Measurements from ENCODE around the gene PADI4.

PADI4 gene

GRCh38 chr1:17296086-17296485, 11.9 kb upstream of the PADI4 start:
- Mint-ChIP-seq H3K27me3 (peaks cover 6% of the 10 kb centered on the region), H3K36me3 (ENCODE audit: low read depth) (no peaks in the 10 kb centered on the region), H3K9me3 (peaks cover 9% of the 10 kb centered on the region), H3K4me1 (no peaks in the 10 kb centered on the region), H3K4me3 (no peak overlapping the region), H3K27ac (no peak overlapping the region)
- DNase-seq (no peak), ATAC-seq (no peak)

GRCh38 chr1:17297991-17298390, 10.0 kb upstream of the PADI4 start:
- Mint-ChIP-seq H3K9me3 (peaks cover 22% of the 10 kb centered on the region), H3K27me3 (peaks cover 7% of the 10 kb centered on the region), H3K36me3 (ENCODE audit: low read depth) (peaks cover 3% of the 10 kb centered on the region), H3K4me1 (no peaks in the 10 kb centered on the region), H3K4me3 (no peak overlapping the region), H3K27ac (no peak overlapping the region)
- DNase-seq: no peak
- ATAC-seq: no peak

GRCh38 chr1:17301767-17302166, 6.2 kb upstream of the PADI4 start:
- Mint-ChIP-seq H3K27ac (no peak overlapping the region), H3K9me3 (peaks cover 23% of the 10 kb centered on the region), H3K4me3 (no peak overlapping the region), H3K27me3 (peaks cover 11% of the 10 kb centered on the region), H3K36me3 (ENCODE audit: low read depth) (peaks cover 3% of the 10 kb centered on the region), H3K4me1 (no peaks in the 10 kb centered on the region)
- DNase-seq: no peak
- no peak for ATAC-seq

- DNase-seq (no peak), ATAC-seq (no peak)
- peaks cover 3% of the 10 kb centered on the region for H3K36me3 Mint-ChIP-seq (ENCODE audit: low read depth)
- no peak overlapping the region for H3K27ac Mint-ChIP-seq
- no peak overlapping the region for H3K4me3 Mint-ChIP-seq
- peaks cover 17% of the 10 kb centered on the region for H3K9me3 Mint-ChIP-seq
- peaks cover 13% of the 10 kb centered on the region for H3K27me3 Mint-ChIP-seq
- no peaks in the 10 kb centered on the region for H3K4me1 Mint-ChIP-seq
Observed at GRCh38 chr1:17304151-17304825, 3.7 kb upstream of the PADI4 start.

- H3K36me3 Mint-ChIP-seq (ENCODE audit: low read depth): peaks cover 3% of the 10 kb centered on the region
- peaks cover 14% of the 10 kb centered on the region for H3K9me3 Mint-ChIP-seq
- H3K27me3 Mint-ChIP-seq: peaks cover 15% of the 10 kb centered on the region
- no peak overlapping the region for H3K27ac Mint-ChIP-seq
- no peaks in the 10 kb centered on the region for H3K4me1 Mint-ChIP-seq
- no peak overlapping the region for H3K4me3 Mint-ChIP-seq
- no peak for DNase-seq
- no peak for ATAC-seq
Observed at GRCh38 chr1:17304826-17305175, 3.2 kb upstream of the PADI4 start.

- no peaks in the 10 kb centered on the region for H3K4me1 Mint-ChIP-seq
- no peak overlapping the region for H3K4me3 Mint-ChIP-seq
- no peak for ATAC-seq
- H3K9me3 Mint-ChIP-seq: peaks cover 14% of the 10 kb centered on the region
- peaks cover 20% of the 10 kb centered on the region for H3K27me3 Mint-ChIP-seq
- DNase-seq: no peak
- H3K36me3 Mint-ChIP-seq (ENCODE audit: low read depth): peaks cover 3% of the 10 kb centered on the region
- no peak overlapping the region for H3K27ac Mint-ChIP-seq
Observed at GRCh38 chr1:17305576-17306095, 2.4 kb upstream of the PADI4 start.

- no peak overlapping the region for H3K27ac Mint-ChIP-seq
- DNase-seq (no peak), ATAC-seq (no peak)
- peaks cover 3% of the 10 kb centered on the region for H3K36me3 Mint-ChIP-seq (ENCODE audit: low read depth)
- H3K9me3 Mint-ChIP-seq: peaks cover 14% of the 10 kb centered on the region
- no peaks in the 10 kb centered on the region for H3K4me1 Mint-ChIP-seq
- H3K27me3 Mint-ChIP-seq: peaks cover 20% of the 10 kb centered on the region
- no peak overlapping the region for H3K4me3 Mint-ChIP-seq
Observed at GRCh38 chr1:17306407-17306806, 1.6 kb upstream of the PADI4 start.

- Mint-ChIP-seq H3K27ac (no peak overlapping the region), H3K9me3 (peaks cover 10% of the 10 kb centered on the region), H3K36me3 (ENCODE audit: low read depth) (peaks cover 2% of the 10 kb centered on the region), H3K4me3 (no peak overlapping the region), H3K4me1 (no peaks in the 10 kb centered on the region), H3K27me3 (peaks cover 20% of the 10 kb centered on the region)
- no peak for DNase-seq
- no peak for ATAC-seq
Observed at GRCh38 chr1:17306921-17307320, 1.1 kb upstream of the PADI4 start.

GRCh38 chr1:17307329-17307728, 668 bp upstream of the PADI4 start:
- Mint-ChIP-seq H3K27me3 (peaks cover 20% of the 10 kb centered on the region), H3K9me3 (peaks cover 6% of the 10 kb centered on the region), H3K4me3 (no peak overlapping the region), H3K27ac (no peak overlapping the region), H3K4me1 (peaks cover under 1% of the 10 kb centered on the region), H3K36me3 (ENCODE audit: low read depth) (no peaks in the 10 kb centered on the region)
- DNase-seq (no peak), ATAC-seq (no peak)

GRCh38 chr1:17308593-17308992, 596 bp downstream of the PADI4 start:
- H3K36me3 Mint-ChIP-seq (ENCODE audit: low read depth): no peaks in the 10 kb centered on the region
- peaks cover 21% of the 10 kb centered on the region for H3K27me3 Mint-ChIP-seq
- ATAC-seq: no peak
- no peak for DNase-seq
- H3K9me3 Mint-ChIP-seq: no peaks in the 10 kb centered on the region
- no peak overlapping the region for H3K27ac Mint-ChIP-seq
- H3K4me1 Mint-ChIP-seq: peaks cover 3% of the 10 kb centered on the region
- H3K4me3 Mint-ChIP-seq: no peak overlapping the region

- Mint-ChIP-seq H3K4me1 (peaks cover 3% of the 10 kb centered on the region), H3K4me3 (no peak overlapping the region), H3K27ac (no peak overlapping the region), H3K9me3 (no peaks in the 10 kb centered on the region), H3K27me3 (peaks cover 21% of the 10 kb centered on the region), H3K36me3 (ENCODE audit: low read depth) (no peaks in the 10 kb centered on the region)
- DNase-seq (no peak), ATAC-seq (no peak)
Observed at GRCh38 chr1:17309426-17310067, 1.6 kb downstream of the PADI4 start.

GRCh38 chr1:17310068-17310640, 2.2 kb downstream of the PADI4 start:
- Mint-ChIP-seq H3K4me1 (peaks cover 3% of the 10 kb centered on the region), H3K27ac (no peak overlapping the region), H3K4me3 (no peak overlapping the region), H3K36me3 (ENCODE audit: low read depth) (no peaks in the 10 kb centered on the region), H3K27me3 (peaks cover 20% of the 10 kb centered on the region), H3K9me3 (no peaks in the 10 kb centered on the region)
- no peak for DNase-seq
- ATAC-seq: no peak

GRCh38 chr1:17313530-17314309, 5.7 kb downstream of the PADI4 start:
- Mint-ChIP-seq H3K27ac (no peak overlapping the region), H3K27me3 (peaks cover 16% of the 10 kb centered on the region), H3K4me1 (peaks cover 3% of the 10 kb centered on the region), H3K4me3 (no peak overlapping the region), H3K36me3 (ENCODE audit: low read depth) (no peaks in the 10 kb centered on the region), H3K9me3 (no peaks in the 10 kb centered on the region)
- DNase-seq: no peak
- no peak for ATAC-seq

- no peaks in the 10 kb centered on the region for H3K9me3 Mint-ChIP-seq
- DNase-seq (no peak), ATAC-seq (no peak)
- no peaks in the 10 kb centered on the region for H3K36me3 Mint-ChIP-seq (ENCODE audit: low read depth)
- H3K4me3 Mint-ChIP-seq: no peak overlapping the region
- H3K27me3 Mint-ChIP-seq: peaks cover 16% of the 10 kb centered on the region
- H3K27ac Mint-ChIP-seq: no peak overlapping the region
- H3K4me1 Mint-ChIP-seq: peaks cover 3% of the 10 kb centered on the region
Observed at GRCh38 chr1:17314491-17314971, 6.5 kb downstream of the PADI4 start.

All from activated naive CD8-positive, alpha-beta T cell treated with anti-CD3 and anti-CD28 coated beads, Interleukin-2, amount 50 U/mL, for 24 hours (primary cell).